HG03060 (cell line): ENCODE results near the gene RAPH1.
"Not testable (repeated sequence)": the region's sequence is repeated elsewhere in the genome, so short reads cannot be mapped to it uniquely, and the experiment has no call there.

ENCODE experiments used
- ATAC-seq: cut with Tn5 transposase; IDR thresholded peaks from one replicate; pipeline ENCODE4 v1.9.1; 2021; ENCODE audit warnings: low read depth, moderate number of reproducible peaks; ENCODE audit not compliant: unreplicated experiment

The RAPH1 gene

DNA sequence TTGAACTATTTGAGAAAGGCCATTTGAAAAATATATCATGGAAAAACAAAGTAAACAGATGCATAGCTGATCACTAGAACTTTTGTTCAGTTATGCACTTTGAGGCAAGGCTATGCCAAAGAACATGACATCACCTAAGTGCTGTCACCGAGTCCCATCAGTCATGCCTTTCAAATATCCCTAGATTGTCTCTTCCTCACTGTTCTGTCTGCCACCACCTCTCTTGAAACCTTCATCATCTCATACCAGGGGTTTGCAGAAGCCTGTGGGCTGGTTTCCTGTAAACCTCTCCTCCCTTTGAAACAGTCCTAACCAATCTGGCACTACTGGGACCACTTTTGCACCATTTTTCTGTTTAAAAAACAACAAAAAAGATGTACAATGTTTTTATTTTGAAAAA is 12.3 kb upstream of the RAPH1 start:
- no peak for ATAC-seq

DNA sequence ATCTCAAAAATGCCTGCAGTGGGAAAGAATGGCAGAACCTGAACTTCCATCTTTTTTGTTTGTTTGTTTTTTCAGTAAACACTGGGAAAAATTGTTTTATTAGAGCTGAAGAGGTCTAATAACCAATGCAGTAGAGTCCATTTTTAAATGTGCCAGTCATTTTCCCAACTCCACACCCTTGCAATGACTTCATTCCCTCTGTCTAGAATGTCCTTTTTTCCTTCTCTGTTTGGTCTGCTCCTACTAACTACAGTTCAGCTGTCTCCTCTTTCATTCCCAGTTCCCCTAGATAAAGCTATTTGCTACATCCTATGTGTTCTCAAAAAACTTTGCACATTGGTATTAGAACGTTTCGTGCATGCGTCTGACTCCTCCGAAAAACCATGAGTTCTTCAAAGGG is 9.3 kb upstream of the RAPH1 start:
- no peak for ATAC-seq

DNA sequence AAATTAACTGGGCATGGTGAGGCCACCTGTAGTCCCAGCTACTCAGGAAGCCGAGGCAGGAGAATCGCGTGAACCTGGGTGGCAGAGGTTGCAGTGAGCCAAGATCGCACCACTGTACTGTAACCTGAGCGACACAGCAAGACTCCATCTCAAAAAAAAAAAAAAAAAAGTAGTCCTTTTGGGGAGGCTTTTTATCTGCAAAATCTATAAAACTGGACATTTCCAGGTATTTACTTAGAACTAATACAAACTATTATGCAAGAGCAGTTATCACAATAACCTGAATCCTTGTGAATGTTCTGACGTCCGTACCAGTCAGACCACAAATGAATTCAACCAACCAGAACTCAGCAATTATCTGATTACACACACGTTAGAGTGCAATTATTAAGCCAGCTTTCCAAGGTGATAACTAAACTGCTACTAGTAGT is 8.8 kb upstream of the RAPH1 start:
- no peak for ATAC-seq

DNA sequence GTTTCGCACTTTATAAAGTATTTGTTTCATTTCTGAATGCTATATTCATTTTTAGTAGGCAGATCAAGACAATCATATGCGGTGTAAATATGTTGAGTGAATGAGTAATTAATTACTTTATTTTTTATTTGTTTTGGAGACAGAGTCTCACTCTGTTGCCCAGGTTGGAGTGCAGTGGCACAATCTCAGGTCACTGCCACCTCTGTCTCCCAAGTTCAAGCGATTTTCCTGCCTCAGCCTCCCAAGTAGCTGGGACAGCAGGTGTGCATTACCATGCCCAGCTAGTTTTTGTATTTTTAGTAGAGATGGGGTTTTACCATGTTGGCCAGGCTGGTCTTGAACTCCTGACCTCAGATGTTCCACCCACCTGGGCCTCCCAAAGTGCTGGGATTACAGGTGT is 5.5 kb upstream of the RAPH1 start:
- not testable (repeated sequence) for ATAC-seq

DNA sequence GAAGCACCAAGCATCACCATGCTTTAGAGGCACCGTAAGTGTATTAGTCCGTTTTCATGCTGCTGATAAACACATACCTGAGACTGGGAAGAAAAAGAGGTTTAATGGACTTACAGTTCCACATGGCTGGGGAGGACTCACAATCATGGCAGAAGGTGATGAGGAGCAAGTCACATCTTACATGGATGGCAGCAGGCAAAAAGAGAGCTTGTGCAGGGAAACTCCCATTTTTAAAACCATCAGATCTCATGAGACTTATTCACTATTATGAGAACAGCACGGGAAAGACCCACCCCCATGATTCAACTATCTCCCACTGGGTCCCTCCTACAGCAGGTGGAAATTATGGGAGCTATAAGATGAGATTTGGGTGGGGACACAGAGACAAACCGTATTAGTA is 3.1 kb upstream of the RAPH1 start:
- not testable (repeated sequence) for ATAC-seq

DNA sequence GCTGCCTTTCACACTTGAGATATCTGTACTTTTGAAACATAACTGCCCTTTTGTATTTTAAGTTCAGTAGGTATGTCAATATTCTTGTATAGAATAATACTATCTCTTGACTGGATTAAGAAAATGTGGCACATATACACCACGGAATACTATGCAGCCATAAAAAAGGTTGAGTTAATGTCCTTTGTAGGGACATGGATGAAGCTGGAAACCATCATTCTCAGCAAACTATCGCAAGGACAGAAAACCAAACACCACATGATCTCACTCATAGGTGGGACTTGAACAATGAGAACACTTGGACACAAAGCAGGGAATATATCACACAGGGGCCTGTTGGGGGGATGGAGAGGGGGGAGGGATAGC is 1.5 kb upstream of the RAPH1 start:
- not testable (repeated sequence) for ATAC-seq

DNA sequence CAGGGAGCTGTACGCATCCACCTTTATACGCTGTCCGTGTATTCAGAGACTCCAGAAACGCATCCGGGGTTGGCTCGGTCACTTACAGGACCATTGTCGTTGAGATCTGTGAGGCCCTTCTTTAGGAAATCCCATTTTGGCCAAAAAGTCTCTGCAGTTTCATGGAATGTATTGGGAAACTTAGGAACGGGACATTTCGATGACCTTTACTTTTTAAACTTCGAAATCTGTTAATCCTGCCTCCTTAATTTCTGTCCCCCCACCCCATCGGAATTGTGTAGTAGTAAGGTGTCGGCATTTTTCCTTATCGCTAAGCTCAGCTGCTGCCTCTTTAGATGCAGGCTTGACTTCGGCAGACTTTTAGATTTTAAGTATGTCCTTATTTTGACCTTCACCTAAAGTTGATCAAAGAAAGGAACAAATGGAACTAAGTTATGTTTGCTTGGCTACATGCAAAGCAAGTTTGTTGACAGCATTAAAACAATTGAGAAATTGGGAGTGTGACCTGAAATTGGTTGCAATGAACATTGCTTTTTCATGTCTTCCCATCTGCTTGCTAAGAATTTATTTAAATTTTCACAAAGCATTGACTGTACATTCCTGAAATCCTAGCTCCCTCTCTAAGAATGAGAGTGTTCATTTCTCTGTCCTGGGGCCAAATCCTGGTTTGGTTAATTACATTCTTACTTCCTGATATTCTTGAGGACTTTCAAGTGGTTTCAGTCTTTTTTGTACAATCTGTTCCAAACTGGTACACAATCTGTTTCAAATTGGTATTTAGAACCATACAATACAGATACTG is 884 bp upstream of the RAPH1 start:
- no peak for ATAC-seq

DNA sequence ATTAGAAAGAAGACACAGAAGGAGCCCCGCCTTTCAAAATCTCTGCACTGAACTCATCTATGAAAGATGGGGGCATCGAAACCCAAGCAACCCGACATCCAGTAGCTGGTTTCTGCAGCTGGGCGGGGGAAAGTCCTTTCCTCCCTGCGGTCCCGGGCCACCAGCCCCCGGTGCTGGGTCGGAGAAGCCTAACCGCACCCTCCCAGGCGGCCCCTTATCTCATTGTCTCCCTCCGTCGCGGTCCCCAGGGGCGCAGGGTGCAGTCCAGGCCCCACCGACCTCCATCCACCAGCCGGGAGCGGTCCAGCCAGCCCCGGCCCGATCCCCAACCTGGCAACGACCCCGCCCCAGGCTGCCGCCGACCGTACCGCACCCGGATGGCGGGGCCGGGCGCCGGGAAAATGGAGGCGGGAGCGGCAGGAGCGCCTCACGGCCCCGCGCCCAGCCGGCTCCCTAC is 452 bp downstream of the RAPH1 start:
- no peak for ATAC-seq

DNA sequence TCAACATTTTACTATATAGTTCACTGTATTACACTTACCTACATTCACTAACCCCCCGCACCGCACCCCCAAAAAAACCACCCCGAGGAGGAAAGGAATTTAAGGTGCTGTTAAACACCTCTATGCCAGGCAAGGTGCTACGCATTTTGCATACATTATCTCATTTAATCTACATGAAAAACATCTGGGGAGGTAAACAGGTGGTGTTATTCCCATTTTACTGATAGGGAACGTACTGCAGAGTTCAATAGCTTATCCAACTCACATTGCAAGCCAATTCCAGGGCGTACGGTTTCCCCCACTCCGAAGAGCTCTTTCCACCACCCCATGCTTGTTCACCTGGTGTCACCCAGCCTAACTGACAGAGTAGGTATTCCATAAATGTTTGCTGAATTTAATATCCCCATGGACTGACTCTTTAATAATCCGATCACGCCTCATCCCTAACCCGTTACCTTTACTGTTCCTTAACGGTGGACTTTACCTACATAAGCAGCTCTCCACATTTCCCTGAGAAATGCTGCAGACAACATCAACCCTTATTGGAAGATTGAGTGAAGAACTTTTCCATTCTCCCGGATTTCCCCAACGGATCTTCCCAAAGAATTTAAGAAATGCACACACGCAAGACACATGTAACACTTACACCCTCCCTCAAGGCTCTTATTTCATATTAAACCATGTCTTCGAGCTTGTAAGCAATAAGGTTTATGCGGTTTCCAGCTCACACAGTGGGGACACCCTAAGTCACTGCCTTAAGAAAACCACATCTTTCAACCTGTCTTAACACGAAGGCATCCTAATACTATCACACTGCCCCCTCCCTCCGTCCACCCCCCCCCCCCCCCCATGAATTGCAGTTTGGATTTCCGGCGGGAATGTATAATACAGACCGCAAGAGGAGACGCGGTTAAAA is 1.2 kb downstream of the RAPH1 start:
- no peak for ATAC-seq

DNA sequence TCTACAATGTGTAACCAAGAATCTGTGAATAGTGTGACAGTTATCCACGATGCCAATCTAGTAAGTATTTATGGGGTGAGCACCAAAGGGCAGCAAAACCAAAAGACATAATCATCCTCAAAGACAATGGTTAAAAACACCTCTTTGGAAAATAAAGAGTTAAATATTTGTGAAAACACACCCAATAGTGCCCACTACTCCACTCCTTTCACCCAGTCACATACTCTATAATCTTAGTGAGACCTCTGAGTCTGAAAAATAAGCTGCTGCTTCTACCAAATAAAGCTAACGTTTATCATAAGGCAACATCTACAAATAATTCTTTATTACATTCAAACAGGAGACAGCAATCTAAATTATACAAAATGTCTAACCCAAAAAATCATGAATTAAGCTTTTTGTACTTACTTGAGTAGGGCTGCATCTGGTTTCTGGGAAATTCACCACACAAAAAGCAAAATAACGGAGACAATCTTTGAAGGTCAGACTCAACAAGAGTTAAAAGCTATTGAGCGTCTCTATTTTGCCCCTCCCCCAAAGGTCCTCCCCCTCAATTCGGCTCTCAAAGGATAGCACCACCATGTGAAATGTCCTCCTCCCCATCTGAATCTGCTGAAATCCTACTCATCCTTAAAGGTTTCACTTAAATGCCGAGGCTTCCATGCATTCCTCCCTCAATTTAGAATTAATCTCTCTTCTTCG is 2.0 kb downstream of the RAPH1 start:
- no peak for ATAC-seq

DNA sequence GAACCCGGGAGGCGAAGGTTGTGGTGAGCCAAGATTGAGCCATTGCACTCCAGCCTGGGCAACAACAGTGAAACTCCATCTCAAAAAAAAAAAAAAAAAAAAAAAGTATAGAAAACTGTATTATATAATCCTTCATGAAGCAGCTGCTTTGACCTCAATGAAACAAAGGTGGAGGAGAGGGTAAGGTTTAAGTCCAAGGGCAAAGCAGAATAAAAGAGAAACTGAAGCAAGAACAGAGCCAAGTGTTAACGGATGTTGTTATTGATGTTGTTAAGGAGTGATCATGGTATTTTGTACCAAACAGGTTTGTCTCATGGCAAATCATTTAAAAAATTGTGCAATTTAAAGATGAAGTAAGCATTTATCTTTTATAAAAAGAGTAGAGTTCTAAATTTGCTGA is 7.4 kb downstream of the RAPH1 start:
- ATAC-seq, result no peak

DNA sequence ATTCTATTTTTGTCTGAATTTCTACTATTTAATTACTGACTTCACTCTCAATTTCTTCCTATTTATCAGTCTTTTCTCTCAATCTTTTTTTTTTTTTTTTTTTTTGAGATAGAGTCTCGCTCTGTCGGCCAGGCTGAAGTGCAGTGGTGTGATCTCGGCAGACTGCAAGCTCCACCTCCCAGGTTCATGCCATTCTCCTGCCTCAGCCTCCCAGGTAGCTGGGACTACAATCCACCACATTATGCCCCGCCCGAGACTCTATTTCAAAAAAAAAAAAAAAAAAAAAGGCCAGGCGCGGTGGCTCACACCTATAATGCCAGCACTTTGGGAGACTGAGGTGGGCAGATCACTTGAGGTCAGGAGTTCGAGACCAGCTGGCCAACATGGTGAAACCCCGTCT is 21.8 kb downstream of the RAPH1 start:
- not testable (repeated sequence) for ATAC-seq

DNA sequence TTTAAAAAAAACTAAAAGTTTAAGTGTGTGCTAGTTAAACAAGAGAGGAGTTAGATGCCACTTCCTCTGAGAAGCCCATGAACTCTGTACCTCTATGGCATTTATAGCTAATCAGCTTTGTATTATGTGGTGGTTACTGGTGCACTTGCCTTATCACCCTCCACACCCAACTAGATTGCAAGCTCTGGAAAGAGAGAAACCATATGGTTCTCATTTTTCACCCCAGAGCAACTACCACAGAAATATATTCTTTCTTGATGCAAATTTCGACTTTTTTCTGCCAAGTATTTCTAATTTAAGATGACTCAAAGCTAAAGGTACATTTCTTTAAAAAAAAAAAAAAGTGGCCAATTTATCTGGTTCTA is 24.2 kb downstream of the RAPH1 start:
- ATAC-seq, result no peak

DNA sequence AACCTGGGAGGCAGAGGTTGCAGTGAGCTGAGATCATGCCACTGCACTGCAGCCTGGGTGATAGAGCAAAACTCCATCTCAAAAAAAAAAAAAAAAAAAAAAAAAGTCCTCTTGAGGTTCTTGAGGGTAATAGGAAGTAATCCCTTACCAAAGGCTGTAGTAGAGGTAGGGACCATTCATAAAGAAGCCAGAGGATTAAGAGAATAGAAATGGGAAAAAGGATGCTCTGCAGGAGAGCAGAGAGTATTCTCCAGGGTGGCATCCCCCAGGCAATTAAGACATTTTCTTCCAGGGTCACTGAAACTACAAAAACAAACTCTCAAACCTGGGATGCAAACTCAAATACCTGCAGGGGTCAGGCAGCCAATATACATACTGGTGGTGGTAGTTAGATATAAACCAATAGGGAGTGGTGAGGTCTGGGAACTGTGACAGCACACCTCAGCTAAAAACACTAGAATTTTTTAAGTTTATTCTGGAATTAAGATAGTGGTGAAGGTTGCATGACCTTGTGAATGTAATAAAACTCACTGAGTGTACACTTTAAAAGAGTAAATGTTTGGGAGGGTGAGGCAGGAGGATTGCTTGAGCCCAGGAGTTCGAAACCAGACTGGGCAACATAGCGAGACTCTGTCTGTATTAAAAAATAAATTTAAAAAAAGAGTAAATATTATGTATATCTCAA is 24.7 kb downstream of the RAPH1 start:
- ATAC-seq, result no peak

DNA sequence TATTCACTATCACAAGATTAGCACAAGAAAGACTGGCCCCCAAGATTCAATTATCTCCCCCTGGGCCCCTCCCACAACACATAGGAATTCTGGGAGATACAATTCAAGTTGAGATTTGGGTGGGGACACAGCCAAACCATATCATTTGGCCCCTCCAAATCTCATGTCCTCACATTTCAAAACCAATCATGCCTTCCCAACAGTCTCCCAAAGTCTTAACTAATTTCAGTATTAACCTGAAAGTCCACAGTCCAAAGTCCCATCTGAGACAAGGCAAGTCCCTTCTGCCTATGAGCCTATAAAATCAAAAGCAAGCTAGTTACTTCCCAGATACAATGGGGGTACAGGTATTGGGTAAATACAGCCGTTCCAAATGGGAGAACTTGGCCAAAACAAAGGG is 31.6 kb downstream of the RAPH1 start:
- ATAC-seq, result not testable (repeated sequence)

DNA sequence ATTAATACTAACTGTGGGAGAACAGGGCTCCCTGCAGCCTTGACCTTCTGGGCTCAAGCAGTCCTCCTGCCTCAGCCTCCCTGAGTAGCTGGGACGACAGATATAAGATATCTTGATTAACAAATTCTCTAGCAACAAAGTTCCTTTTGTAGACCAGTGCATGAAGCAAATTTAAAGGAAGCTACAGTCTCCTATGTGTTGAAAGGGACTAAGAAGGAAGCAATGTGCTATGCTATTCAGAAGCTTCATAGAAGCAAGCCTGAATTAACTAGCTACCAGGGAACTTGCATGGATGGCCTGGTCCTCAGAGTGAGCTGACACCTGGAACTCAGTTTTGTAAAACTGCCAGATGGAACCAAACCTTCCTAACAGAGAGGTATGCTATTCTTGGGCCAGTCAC is 33.2 kb downstream of the RAPH1 start:
- ATAC-seq, result no peak

DNA sequence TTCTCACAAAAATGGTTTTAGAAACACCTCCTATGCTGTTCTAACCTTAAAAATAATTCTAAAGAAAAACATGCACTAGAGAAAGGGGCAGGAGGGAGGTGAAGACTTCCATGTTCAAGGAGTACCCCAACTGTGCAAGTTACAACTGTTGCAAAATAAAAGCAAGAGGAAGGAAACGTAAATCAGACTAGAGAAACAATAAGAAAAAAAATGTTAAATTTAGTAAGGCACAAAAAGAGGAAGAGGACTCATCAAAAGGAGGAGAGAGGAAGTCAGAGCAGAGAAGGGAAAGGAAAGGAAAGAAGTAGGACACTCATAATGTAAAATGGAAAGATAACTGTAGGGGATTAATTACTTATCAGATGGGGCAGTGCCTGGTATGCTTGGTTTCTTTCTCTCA is 34.1 kb downstream of the RAPH1 start:
- no peak for ATAC-seq

DNA sequence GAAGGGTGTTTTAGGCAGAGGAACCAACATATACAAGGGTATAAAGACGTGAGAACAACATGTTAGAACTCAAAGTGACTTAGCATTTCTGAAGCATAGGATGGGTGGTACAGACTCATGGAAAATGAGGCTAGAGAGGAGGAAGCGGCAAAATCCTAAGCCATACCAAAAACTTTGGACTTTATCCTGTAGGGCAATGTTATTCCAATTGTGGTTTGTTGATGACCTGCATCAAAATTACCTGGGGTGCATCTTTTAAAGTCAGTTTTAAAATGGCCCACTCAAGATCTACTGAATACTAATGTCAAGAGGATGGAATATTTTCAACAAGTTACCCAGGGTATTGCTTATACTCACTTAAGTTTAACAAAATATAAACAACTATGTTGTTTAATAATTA is 34.8 kb downstream of the RAPH1 start:
- no peak for ATAC-seq

DNA sequence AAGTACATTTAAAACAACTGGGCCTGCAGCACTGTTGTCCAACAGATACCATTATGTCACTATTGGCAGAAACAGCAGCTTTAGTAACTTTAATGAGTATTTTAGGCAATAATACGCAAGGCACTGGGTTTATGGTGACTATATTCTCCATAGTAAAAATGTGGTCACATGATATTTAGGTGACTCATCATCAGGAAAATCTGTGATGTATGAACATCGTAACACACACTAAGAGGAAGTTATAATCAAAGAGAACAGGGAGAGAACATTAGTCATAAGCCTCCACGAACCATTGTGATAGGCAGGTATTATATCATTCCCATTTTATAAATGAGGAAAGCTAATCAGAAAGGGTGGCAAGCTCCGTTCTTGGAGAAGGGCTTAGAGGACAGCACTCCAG is 36.9 kb downstream of the RAPH1 start:
- ATAC-seq, result no peak

DNA sequence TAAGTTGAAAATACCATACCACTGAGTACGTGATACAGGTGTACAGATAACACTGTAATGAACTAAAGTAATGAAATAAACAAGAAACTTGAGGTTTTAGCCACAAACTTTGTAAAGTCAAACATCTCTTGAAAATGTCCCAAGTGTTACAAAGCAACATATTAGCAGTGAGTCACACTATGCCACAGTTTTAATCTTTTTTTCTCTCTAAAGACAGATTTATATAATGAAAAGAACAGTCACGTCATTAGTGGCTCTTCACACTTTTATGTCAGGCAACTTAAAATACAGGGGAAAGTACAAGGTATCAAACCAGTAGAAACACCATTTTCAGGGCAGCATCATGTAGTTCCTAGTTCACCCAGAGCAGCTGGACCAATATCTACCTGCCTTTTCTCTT is 42.1 kb downstream of the RAPH1 start:
- ATAC-seq, result no peak

DNA sequence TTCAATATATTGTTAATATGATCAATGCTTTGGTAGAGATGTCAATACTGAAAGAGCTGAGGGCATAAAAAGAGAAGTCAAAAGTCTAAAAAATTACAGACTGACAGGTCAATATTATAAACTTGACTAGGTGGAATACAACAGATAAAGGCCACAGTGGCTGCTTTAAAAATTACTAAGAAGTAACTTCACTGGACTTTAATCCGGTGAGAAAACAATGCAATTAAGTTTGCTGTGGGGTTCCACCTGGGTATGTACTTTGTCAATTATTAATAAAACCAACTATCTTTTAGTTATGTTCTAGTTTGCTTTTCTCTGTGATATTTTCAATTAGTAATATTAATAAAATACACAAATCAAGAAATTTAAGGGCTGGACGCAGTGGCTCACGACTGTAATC is 44.7 kb downstream of the RAPH1 start:
- ATAC-seq, result no peak
